ENCODE measurements around the gene TGM1. TPM values are rescaled to one million over a fixed set of nuclear protein-coding genes. Genes with fewer than 3 reads are reported as not detected.

TGM1 gene
- total and polyA plus RNA-seq, 4 donors, result 0.28 to 1.5 (median 0.76) TPM

DNA sequence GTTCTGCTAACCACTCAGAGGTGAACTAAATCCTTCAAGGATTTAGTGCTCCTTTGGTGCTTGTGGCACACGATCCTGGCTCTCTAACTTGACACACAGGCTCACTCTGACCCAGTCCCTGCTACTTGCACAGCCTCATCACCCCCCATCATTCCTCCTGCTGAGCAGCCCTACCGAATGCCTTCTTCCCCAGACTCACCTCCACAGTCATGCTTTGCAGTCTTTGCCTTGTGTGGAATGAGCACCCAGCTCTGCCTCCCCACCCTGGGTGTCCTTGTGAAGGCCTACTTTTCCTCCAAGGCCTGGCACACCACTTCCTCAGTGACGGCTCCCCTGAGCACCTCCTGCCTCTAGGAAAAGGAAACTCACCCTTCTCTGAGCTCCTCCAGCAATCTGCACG is 12.6 kb downstream of the TGM1 start:
- DNase-seq (ENCODE audit: low spot score), result no peak
- Histone ChIP-seq H3K4me1 (ENCODE audit: control insufficient read depth in 4 of 4, insufficient read depth in 4 of 4, low read length in 3 of 4) (peaks cover 0 to 6% (median under 1%) of the 10 kb centered on the region in 4 donors), H3K36me3 (ENCODE audit: control insufficient read depth in 4 of 4, insufficient read depth in 3 of 4, low read depth in 1 of 4, low read length in 3 of 4) (peaks cover 0 to 7% (median 1%) of the 10 kb centered on the region in 4 donors), H3K27ac (ENCODE audit: low read depth in 1 of 2, low read length in 2 of 2) (no peak overlapping the region), H3K4me3 (ENCODE audit: low read depth in 1 of 3, low read length in 3 of 3) (no peak overlapping the region), H3K9me3 (ENCODE audit: control insufficient read depth in 4 of 4, low read length in 3 of 4) (no peaks in the 10 kb centered on the region), H3K27me3 (ENCODE audit: control insufficient read depth in 4 of 4, insufficient read depth in 4 of 4, low read length in 3 of 4) (no peaks in the 10 kb centered on the region), H3K9ac (ENCODE audit: low read depth in 1 of 2, low read length in 2 of 2) (no peak overlapping the region)
- TF ChIP-seq, protein P1, sequence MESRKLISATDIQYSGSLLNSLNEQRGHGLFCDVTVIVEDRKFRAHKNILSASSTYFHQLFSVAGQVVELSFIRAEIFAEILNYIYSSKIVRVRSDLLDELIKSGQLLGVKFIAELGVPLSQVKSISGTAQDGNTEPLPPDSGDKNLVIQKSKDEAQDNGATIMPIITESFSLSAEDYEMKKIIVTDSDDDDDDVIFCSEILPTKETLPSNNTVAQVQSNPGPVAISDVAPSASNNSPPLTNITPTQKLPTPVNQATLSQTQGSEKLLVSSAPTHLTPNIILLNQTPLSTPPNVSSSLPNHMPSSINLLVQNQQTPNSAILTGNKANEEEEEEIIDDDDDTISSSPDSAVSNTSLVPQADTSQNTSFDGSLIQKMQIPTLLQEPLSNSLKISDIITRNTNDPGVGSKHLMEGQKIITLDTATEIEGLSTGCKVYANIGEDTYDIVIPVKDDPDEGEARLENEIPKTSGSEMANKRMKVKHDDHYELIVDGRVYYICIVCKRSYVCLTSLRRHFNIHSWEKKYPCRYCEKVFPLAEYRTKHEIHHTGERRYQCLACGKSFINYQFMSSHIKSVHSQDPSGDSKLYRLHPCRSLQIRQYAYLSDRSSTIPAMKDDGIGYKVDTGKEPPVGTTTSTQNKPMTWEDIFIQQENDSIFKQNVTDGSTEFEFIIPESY (IDR thresholded peaks at IDR 0.05), result no peak
- TF ChIP-seq, protein P2, sequence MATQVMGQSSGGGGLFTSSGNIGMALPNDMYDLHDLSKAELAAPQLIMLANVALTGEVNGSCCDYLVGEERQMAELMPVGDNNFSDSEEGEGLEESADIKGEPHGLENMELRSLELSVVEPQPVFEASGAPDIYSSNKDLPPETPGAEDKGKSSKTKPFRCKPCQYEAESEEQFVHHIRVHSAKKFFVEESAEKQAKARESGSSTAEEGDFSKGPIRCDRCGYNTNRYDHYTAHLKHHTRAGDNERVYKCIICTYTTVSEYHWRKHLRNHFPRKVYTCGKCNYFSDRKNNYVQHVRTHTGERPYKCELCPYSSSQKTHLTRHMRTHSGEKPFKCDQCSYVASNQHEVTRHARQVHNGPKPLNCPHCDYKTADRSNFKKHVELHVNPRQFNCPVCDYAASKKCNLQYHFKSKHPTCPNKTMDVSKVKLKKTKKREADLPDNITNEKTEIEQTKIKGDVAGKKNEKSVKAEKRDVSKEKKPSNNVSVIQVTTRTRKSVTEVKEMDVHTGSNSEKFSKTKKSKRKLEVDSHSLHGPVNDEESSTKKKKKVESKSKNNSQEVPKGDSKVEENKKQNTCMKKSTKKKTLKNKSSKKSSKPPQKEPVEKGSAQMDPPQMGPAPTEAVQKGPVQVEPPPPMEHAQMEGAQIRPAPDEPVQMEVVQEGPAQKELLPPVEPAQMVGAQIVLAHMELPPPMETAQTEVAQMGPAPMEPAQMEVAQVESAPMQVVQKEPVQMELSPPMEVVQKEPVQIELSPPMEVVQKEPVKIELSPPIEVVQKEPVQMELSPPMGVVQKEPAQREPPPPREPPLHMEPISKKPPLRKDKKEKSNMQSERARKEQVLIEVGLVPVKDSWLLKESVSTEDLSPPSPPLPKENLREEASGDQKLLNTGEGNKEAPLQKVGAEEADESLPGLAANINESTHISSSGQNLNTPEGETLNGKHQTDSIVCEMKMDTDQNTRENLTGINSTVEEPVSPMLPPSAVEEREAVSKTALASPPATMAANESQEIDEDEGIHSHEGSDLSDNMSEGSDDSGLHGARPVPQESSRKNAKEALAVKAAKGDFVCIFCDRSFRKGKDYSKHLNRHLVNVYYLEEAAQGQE (IDR thresholded peaks at IDR 0.05), result no peak
- TF ChIP-seq GABPA (IDR thresholded peaks at IDR 0.05 in 1 of 2, conservative IDR thresholded peaks at IDR 0.05 in 1 of 2) (no peak), HNF4A (conservative IDR thresholded peaks at IDR 0.05) (no peak), RAD21 (IDR thresholded peaks at IDR 0.05) (no peak), JUND (IDR thresholded peaks at IDR 0.05) (no peak), TAF1 (conservative IDR thresholded peaks at IDR 0.05) (no peak), HNF4G (IDR thresholded peaks at IDR 0.05) (no peak), NR2F2 (IDR thresholded peaks at IDR 0.05) (no peak), YY1 (IDR thresholded peaks at IDR 0.05) (no peak), RXRA (IDR thresholded peaks at IDR 0.05) (no peak), SP1 (IDR thresholded peaks at IDR 0.05) (no peak), FOXA1 (IDR thresholded peaks at IDR 0.05) (no peak)
- TF ChIP-seq, protein P3, sequence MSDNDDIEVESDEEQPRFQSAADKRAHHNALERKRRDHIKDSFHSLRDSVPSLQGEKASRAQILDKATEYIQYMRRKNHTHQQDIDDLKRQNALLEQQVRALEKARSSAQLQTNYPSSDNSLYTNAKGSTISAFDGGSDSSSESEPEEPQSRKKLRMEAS (IDR thresholded peaks at IDR 0.05), result no peak
- TF ChIP-seq, protein P4, sequence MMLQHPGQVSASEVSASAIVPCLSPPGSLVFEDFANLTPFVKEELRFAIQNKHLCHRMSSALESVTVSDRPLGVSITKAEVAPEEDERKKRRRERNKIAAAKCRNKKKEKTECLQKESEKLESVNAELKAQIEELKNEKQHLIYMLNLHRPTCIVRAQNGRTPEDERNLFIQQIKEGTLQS (IDR thresholded peaks at IDR 0.05), result no peak
- 83% methylated on average over 4 of the region's 4 CpGs for WGBS

DNA sequence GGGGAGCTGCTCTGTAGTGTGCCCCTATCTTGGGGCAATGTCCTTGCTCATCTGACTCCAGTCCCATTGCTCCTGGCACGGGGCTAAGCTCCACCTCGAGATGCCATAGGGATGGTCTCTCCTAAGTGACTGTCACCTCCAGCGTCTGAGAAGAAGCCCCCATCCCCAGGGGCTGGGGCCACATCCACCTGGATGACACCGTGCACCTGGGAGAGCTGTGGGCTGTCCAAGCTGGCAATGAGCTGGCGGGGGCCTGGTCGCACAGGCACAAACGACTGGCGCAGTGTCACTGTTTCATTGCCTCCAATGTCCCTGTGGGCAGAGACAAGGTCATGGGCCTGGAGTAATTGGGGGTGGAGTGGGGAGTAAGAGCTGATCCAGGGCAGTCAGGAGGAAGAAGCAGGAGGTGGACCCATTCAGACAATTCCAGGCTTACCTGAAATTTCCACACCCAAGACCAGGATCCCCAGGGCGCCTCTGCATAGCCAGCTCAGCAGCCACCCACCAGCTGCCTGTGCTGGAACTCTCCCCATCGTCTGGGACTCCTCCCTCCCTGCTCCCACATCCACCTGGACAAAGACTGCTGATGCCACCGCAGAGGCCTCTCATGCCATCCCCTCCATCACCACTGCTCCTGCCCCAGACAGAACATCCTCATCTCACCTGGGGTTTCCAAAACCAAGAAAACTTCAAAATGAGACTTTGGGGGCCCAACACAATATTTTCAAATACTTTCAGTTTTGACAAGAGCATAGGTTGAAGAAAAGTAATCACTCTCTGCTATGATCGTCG is 13.6 kb downstream of the TGM1 start:
- no peak overlapping the region for H3K9ac ChIP-seq (ENCODE audit: low read depth in 1 of 2, low read length in 2 of 2)
- H3K4me3 ChIP-seq (ENCODE audit: low read depth in 1 of 3, low read length in 3 of 3), result no peak overlapping the region
- no peaks in the 10 kb centered on the region for H3K27me3 ChIP-seq (ENCODE audit: control insufficient read depth in 4 of 4, insufficient read depth in 4 of 4, low read length in 3 of 4)
- WGBS, result 84% methylated on average over 13 of the region's 13 CpGs
- peaks cover 0 to 6% (median under 1%) of the 10 kb centered on the region in 4 donors for H3K4me1 ChIP-seq (ENCODE audit: control insufficient read depth in 4 of 4, insufficient read depth in 4 of 4, low read length in 3 of 4)
- DNase-seq (ENCODE audit: low spot score), result no peak
- peaks cover 0 to 5% (median 1%) of the 10 kb centered on the region in 4 donors for H3K36me3 ChIP-seq (ENCODE audit: control insufficient read depth in 4 of 4, insufficient read depth in 3 of 4, low read depth in 1 of 4, low read length in 3 of 4)
- H3K27ac ChIP-seq (ENCODE audit: low read depth in 1 of 2, low read length in 2 of 2), result no peak overlapping the region
- no peaks in the 10 kb centered on the region for H3K9me3 ChIP-seq (ENCODE audit: control insufficient read depth in 4 of 4, low read length in 3 of 4)
- no peak for TF ChIP-seq HNF4G (IDR thresholded peaks at IDR 0.05)
- no peak for TF ChIP-seq FOXA2 (IDR thresholded peaks at IDR 0.05)
- no peak for TF ChIP-seq FOXA1 (IDR thresholded peaks at IDR 0.05)
- TF ChIP-seq HNF4A (conservative IDR thresholded peaks at IDR 0.05), result no peak
- TF ChIP-seq, protein P1 (IDR thresholded peaks at IDR 0.05), result no peak
- no peak for TF ChIP-seq SP1 (IDR thresholded peaks at IDR 0.05)
- TF ChIP-seq, protein P2 (IDR thresholded peaks at IDR 0.05), result no peak
- no peak for TF ChIP-seq GABPA (IDR thresholded peaks at IDR 0.05 in 1 of 2, conservative IDR thresholded peaks at IDR 0.05 in 1 of 2)
- no peak for TF ChIP-seq EGR1 (IDR thresholded peaks at IDR 0.05; ENCODE audit: low read depth in 2 of 2)

Measured in liver (tissue), 9 donors.